GM12872 (cell line): ENCODE data around the gene QDPR.

Source experiments
- CTCF ChIP-seq: IDR thresholded peaks from 3 replicates; pipeline ENCODE4 v1.5.1; 2011; ENCODE audit warnings: low read depth, mild to moderate bottlenecking, low read length, moderate library complexity; ENCODE audit not compliant: insufficient read depth

QDPR gene

GRCh38 chr4:17554568-17554967 lies 42.7 kb upstream of the QDPR start:
- no peak for TF ChIP-seq CTCF

- no peak for TF ChIP-seq CTCF
Observed at GRCh38 chr4:17552427-17552826, 40.5 kb upstream of the QDPR start.

- no peak for TF ChIP-seq CTCF
Observed at GRCh38 chr4:17550549-17550948, 38.7 kb upstream of the QDPR start.

GRCh38 chr4:17546678-17547077 lies 34.8 kb upstream of the QDPR start:
- no peak for TF ChIP-seq CTCF

- no peak for TF ChIP-seq CTCF
Observed at GRCh38 chr4:17546222-17546621, 34.3 kb upstream of the QDPR start.

GRCh38 chr4:17545374-17546140 lies 33.7 kb upstream of the QDPR start:
- TF ChIP-seq CTCF: no peak

- TF ChIP-seq CTCF: no peak
Observed at GRCh38 chr4:17544831-17545234, 32.9 kb upstream of the QDPR start.
